GM19397 (cell line): ENCODE results near the gene NOS3.
"Not testable (repeated sequence)": the region's sequence is repeated elsewhere in the genome, so short reads cannot be mapped to it uniquely, and the experiment has no call there.

ENCODE experiments used
- ATAC-seq: cut with Tn5 transposase; IDR thresholded peaks from one replicate; pipeline ENCODE4 v1.9.1; 2021; ENCODE audit warnings: mild to moderate bottlenecking, moderate library complexity; ENCODE audit not compliant: unreplicated experiment

NOS3 gene

DNA sequence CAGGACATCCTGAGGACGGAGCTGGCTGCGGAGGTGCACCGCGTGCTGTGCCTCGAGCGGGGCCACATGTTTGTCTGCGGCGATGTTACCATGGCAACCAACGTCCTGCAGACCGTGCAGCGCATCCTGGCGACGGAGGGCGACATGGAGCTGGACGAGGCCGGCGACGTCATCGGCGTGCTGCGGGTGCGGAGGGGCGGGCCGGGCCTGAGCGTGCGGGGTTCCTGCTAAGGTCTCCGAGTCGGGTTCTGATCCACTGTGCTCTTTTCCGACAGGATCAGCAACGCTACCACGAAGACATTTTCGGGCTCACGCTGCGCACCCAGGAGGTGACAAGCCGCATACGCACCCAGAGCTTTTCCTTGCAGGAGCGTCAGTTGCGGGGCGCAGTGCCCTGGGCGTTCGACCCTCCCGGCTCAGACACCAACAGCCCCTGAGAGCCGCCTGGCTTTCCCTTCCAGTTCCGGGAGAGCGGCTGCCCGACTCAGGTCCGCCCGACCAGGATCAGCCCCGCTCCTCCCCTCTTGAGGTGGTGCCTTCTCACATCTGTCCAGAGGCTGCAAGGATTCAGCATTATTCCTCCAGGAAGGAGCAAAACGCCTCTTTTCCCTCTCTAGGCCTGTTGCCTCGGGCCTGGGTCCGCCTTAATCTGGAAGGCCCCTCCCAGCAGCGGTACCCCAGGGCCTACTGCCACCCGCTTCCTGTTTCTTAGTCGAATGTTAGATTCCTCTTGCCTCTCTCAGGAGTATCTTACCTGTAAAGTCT is 23.1 kb downstream of the NOS3 start:
- peak; percentile 43 for ATAC-seq

GRCh38 chr7:151014950-151015349 is 24.1 kb downstream of the NOS3 start:
- no peak for ATAC-seq

DNA sequence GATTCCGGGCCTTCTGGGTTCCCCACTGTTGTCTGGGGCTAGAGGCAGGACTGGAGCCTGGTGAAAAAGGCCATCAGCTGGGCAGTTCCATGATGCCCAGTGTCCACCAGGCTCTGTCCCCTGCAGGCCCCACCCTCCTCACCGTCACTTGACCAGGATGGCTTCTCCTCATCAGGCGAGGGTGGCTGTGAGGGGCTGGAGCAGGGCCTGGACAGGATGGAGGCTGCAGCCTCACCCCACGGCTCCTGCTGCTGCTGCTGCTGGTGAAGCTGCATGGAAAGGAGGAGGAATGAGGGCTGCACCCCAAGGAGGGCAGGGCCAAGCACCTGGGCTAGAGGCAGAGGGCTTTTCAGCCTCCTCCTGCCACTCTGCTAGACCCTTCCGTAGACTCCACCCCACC is 25.1 kb downstream of the NOS3 start:
- ATAC-seq = no peak

GRCh38 chr7:151016505-151016904 is 25.7 kb downstream of the NOS3 start:
- ATAC-seq = no peak

DNA sequence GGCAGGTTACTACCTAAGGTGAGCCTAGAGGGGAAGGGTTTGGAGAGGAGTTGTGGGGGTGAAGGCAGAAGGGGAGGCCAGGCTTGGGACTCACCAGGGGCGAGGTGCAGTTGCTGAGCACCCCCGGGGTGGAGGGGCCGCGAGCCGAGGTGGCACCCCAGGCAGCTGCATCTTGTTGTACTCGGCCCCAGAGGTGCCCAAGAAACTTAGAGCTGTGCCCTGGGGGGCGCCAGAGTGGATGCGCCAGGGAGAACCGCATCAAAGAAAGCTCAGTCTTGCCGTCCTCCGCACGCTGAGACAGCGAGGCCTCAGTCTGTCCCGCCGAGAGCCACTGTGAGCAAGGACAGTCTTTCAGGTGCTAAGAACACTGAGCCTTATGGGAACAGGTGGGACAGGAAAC is 26.1 kb downstream of the NOS3 start:
- ATAC-seq = no peak

- ATAC-seq = no peak
Measured at GRCh38 chr7:151017370-151017952, 26.6 kb downstream of the NOS3 start.

- ATAC-seq = no peak
Measured at GRCh38 chr7:151017953-151018420, 27.2 kb downstream of the NOS3 start.

GRCh38 chr7:151018421-151019129 is 27.8 kb downstream of the NOS3 start:
- ATAC-seq = no peak

- ATAC-seq = no peak
Measured at GRCh38 chr7:151019130-151019447, 28.3 kb downstream of the NOS3 start.

GRCh38 chr7:151020231-151020630 is 29.4 kb downstream of the NOS3 start:
- ATAC-seq = no peak

DNA sequence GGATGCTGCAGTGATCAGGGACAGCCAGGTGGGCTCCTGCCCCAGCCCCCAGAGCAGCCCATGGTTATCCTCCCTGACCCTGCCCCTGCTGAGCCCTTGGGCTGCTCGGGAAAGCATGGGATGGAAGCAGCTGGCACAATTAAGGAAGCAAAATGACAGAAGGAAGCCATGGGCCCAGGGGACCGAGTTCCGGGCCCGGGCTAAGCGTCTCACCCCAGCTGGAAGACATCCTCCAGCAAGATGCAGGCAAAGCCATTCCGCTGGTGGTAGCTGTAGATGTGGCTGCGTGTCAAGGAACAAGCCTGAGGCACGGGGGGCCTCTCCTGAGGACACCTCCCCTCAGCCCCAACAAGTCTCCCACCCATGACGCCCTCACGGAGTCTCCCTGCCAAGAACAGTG is 32.4 kb downstream of the NOS3 start:
- ATAC-seq = no peak

- no peak for ATAC-seq
Measured at GRCh38 chr7:151024435-151025056, 33.7 kb downstream of the NOS3 start, which contains the start of gene ATG9B. TSS of gene ATG9B (minus strand) at chr7:151024494. CDS start at chr7:151024423, 71 bp downstream.

GRCh38 chr7:151025924-151026671 is 35.3 kb downstream of the NOS3 start:
- no peak for ATAC-seq

GRCh38 chr7:151026771-151027727 is 36.2 kb downstream of the NOS3 start:
- not testable (repeated sequence) for ATAC-seq

GRCh38 chr7:151027728-151028130 is 36.9 kb downstream of the NOS3 start:
- not testable (repeated sequence) for ATAC-seq

DNA sequence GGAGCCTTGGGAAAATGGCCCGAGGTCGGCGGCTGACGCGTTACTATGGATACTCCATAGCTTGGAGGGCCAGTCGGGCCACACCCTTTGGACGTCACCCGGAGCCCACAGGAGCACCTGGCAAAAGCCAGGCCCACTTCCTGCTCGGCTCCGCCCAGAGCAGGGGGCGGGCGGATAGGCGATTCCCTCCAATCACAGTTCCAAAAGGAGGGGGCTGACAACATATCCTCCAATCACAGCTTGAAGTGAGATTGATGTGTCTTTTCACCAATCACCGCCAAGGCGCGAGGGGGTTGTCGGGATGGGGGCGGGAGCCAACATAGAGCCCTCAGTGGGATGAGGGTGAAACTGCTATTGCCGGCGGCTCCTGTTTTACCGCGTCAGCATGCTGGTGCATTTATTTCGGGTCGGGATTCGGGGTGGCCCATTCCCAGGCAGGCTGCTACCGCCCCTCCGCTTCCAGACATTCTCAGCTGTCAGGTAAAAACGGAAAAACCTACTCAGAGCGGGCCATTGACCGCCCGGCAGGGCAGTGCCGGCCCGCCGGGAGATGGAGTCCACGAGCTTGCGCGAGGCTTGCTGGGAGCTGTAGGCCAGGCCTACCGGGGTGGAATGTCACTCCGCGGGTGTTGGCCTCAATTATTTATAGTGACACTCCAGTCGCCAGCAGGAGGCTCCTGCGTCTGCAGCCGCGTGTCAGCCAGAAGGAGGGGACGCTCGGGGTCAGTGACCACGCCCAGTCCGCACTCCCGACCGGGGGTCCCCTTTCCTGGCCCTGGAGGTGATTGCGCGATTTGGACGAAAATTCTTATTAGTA is 37.5 kb downstream of the NOS3 start, which contains the start of gene ABCB8:
ABCB8 (plus strand) TSS at position 320 of the 817 bp plus-strand sequence; CDS start at position 386, 66 bp downstream.
- peak; percentile 94 for ATAC-seq

DNA sequence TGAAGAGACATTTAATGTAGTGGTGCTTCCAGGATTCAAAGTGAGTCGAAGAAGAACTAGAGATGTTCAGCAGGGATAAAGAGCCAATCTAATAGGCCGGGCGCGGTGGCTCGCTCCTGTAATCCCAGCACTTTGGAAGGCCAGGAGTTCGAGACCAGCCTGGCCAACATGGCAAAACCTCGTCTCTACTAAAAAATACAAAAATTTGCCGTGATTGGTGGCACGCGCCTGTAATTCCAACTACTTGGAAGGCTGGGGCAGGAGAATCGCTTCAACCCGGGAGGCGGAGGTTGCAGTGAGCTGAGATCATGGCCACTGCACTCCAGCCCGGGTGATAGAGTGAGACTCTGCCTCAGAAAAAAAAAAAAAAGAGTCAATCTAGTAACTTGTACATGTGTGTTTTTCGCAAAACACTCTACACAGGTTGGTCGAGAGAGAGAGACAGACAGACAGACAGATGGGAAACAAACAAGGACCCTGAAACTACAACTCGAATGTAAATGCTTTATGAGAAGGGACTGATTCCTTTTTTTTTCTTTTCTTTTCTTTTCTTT is 38.2 kb downstream of the NOS3 start:
- no peak for ATAC-seq

DNA sequence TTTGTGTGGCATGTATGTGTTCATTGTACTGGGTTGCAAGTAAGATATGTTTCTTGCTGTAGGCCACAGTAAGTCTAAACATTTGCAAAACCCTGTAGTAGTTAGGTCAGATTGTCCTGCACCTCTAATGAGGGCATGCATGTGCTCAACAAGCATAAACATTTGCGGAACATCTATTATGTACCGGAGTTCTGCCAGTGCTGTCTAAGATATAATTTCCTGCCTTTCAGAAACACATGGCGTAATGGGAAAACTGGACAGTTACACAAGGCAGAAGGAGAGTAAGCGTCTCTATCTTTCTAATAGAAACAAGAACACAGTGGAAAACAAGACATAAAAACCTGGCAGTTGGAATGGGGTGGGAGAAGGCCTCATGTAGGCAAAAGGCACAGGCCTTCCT is 40.2 kb downstream of the NOS3 start:
- no peak for ATAC-seq
